HepG2 (cell line): ENCODE measurements around the gene FTSJ1. TPM values are rescaled to one million over a fixed set of nuclear protein-coding genes. Genes with fewer than 3 reads are reported as not detected.
"Not testable (repeated sequence)": the region's sequence is repeated elsewhere in the genome, so short reads cannot be mapped to it uniquely, and the experiment has no call there.

ENCODE experiments used
- ATAC-seq: fragments of 200-7000 bp; cut with Tn5 transposase; 3 replicates; pipeline ENCODE4 v1.9.1; 2020; ENCODE audit warnings: mild to moderate bottlenecking, moderate library complexity
- BruUV-seq: library from RNA; stranded (reverse); fragments of 400-500 nt; replicated peaks from 2 replicates; lab custom pipeline; 2021; lab: Mats Ljungman, UMichigan
- CTCF ChIA-PET: fragments of 300-600 bp; formaldehyde crosslinking; extraction: SDS; loops from one replicate; lab custom pipeline; 2021; ENCODE audit warnings: low total read pairs, inconsistent platforms, low intra/inter-chr PET ratio; lab: Yijun Ruan, JAX
- POLR2A ChIA-PET: fragments of 350-600 bp; sonication (Branson Sonifier 250); formaldehyde crosslinking; loops from one replicate; lab custom pipeline; 2020; ENCODE audit warnings: antibody characterized with exemption, inconsistent platforms; lab: Yijun Ruan, JAX
- DNase-seq: peaks from one replicate; pipeline ENCODE4 v3.0.0-alpha.2; 2015; ENCODE audit warnings: low spot score
- FAIRE-seq: peaks from 3 replicates; lab custom pipeline; 2011; peaks lifted over from hg19 to GRCh38; lab: Jason Lieb, UNC
- H2AFZ ChIP-seq: one replicate; pipeline ENCODE4 v1.6.1; 2011; ENCODE audit warnings: low read length, inconsistent platforms
- H3K27ac ChIP-seq: fragments of 300-600 bp; 3 replicates; pipeline ENCODE4 v1.8.0; 2011; ENCODE audit warnings: mixed run types, mild to moderate bottlenecking, mixed read lengths, low read length, inconsistent platforms; ENCODE audit not compliant: insufficient read depth; ENCODE audit errors: extremely low read length
- H3K27me3 ChIP-seq, 2 experiments: fragments of 200-600 bp in 1 of 2; 2 replicates in 1 of 2; 3 replicates in 1 of 2; pipeline versions ENCODE4 v1.6.0 to v1.8.0; 2011; ENCODE audit warnings: low read length in 2 of 2, mild to moderate bottlenecking in 2 of 2, moderate library complexity in 2 of 2, inconsistent platforms in 1 of 2; ENCODE audit not compliant: insufficient read depth in 2 of 2, control insufficient read depth in 1 of 2
- H3K36me3 ChIP-seq, 2 experiments: fragments of 200-600 bp in 1 of 2; replicated peaks in 1 of 2; 2 replicates in 1 of 2; 3 replicates in 1 of 2; pipeline versions ENCODE4 v1.5.1 to v1.8.0; 2011; ENCODE audit warnings: low read length in 2 of 2, inconsistent platforms in 1 of 2; ENCODE audit not compliant: insufficient read depth in 2 of 2, control insufficient read depth in 1 of 2
- H3K4me1 ChIP-seq: 2 replicates; pipeline ENCODE4 v1.5.1; 2012; ENCODE audit warnings: low read length, inconsistent platforms; ENCODE audit not compliant: insufficient read depth
- H3K4me2 ChIP-seq: 2 replicates; pipeline ENCODE4 v1.6.0; 2011; ENCODE audit warnings: low read depth, low read length, inconsistent platforms
- H3K4me3 ChIP-seq, 3 experiments: fragments of 200-600 bp in 1 of 3; sonication (generic), shearing (Covaris generic) in 1 of 3; replicated peaks in 1 of 3; 2 replicates each; pipeline ENCODE4 v1.5.1; 2011 to 2016; ENCODE audit warnings: low read length in 3 of 3, inconsistent platforms in 2 of 3, low read depth in 2 of 3, mild to moderate bottlenecking in 2 of 3, control low read depth in 1 of 3, mixed read lengths in 1 of 3; ENCODE audit not compliant: insufficient read depth in 1 of 3
- H3K79me2 ChIP-seq: one replicate; pipeline ENCODE4 v1.6.1; 2011; ENCODE audit warnings: low read length, inconsistent platforms; ENCODE audit not compliant: insufficient read depth
- H3K9ac ChIP-seq: 2 replicates; pipeline ENCODE4 v1.6.0; 2011; ENCODE audit warnings: mild to moderate bottlenecking, low read depth, low read length, inconsistent platforms; ENCODE audit not compliant: insufficient read depth
- H3K9me3 ChIP-seq: 2 replicates; pipeline ENCODE4 v1.5.1; 2012; ENCODE audit warnings: mild to moderate bottlenecking, low read length
- H4K20me1 ChIP-seq: 2 replicates; pipeline ENCODE4 v1.6.0; 2011; ENCODE audit warnings: inconsistent platforms, mild to moderate bottlenecking, low read length, moderate library complexity; ENCODE audit not compliant: insufficient read depth
- MAFF ChIP-seq: IDR thresholded peaks from 2 replicates; pipeline ENCODE4 v1.6.1; 2011; ENCODE audit warnings: low read depth, low read length, improper control_type of control experiment
- MAFK ChIP-seq, 2 experiments: IDR thresholded peaks in 1 of 2; conservative IDR thresholded peaks in 1 of 2; 2 replicates each; pipeline ENCODE4 v1.6.1; 2011; ENCODE audit warnings: improper control_type of control experiment in 2 of 2, low read length in 2 of 2
- WGBS: methylation state at CpG from one replicate; pipeline ENCODE4 v1.1.6; 2017; ENCODE audit warnings: low lambda C conversion rate; 5-methylcytosine and 5-hydroxymethylcytosine counted together
- in situ Hi-C: cut with HindIII; loops from 2 replicates; pipeline ENCODE4 v1.10.0; 2017; ENCODE audit warnings: low pct_unique_long_range_greater_than_20kb; ENCODE audit not compliant: extremely low pct_ligation_motif_present
- intact Hi-C: fragments of 100-400 bp; cut with micrococcal nuclease; formaldehyde crosslinking; loops from one replicate; pipeline ENCODE4 v1.10.0; 2022; ENCODE audit not compliant: unreplicated experiment
- polyA plus RNA-seq, 8 experiments: library from polyadenylated mRNA; depleted of rRNA in 3 of 8; stranded (reverse) in 7 of 8; unstranded in 1 of 8; fragments of >200 nt; fragmentation: Illumina TruSeq in 4 of 8; extraction: Trizol in 4 of 8; gene quantifications; 2 replicates each; pipeline versions ENCODE4 v1.2.1 to v1.2.3, GENCODE V29; 2011 to 2016; ENCODE audit warnings: low read depth in 4 of 8, missing spikeins in 1 of 8, mixed read lengths in 1 of 8; ENCODE audit not compliant: insufficient read depth in 1 of 8
- total RNA-seq, 5 experiments: library from RNA; depleted of rRNA; stranded (reverse); fragments of >200 nt; fragmentation: Illumina TruSeq; extraction: Trizol; gene quantifications; 2 replicates each; pipeline ENCODE4 v1.2.3, GENCODE V29; 2016; ENCODE audit warnings: low read depth in 1 of 5

The FTSJ1 gene
- total and polyA plus RNA-seq, 2 of the 13 experiments (the other 11 are each of a cell fraction or from before 2014, with no cell fraction given): 30.3 to 37.9 TPM

DNA sequence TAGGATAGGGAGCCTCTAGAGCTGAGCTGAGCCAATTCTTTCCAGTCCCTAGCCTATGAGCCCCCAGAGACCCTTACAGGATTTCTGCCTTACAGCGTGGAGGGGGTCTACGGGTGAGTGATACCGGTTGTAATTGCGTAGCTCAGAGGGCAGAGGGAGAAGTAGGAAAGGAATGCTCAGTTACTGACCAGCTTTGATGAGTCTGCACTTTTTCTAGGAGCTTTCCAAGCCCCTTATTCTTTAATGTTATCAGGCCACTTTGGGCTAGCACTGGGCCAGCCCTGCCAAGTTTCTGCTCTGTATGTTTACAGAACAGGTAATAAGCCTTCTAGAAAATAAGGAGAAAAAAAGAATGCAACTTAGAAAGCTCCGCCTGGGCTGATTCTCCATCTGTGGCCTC is 46.4 kb upstream of the FTSJ1 start:
- DNase-seq: not testable (repeated sequence)

DNA sequence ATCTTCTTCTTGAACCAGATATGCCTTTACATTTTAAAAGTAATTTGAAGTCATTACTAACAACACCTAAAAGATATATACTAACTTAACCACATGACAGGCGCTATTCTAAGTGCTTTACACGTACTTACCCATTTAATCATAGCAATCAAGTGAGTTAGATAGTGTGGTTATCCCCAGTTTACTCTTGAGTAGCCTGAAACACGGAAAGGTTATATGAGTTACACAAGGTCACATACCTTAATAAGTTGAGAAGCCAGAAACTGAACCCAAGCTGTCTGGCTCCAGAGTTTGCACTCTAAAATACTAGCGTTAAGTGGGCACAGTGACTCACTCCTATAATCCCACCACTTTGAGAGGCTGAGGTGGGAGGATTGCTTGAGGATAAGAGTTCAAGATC is 45.8 kb upstream of the FTSJ1 start:
- H3K9me3 ChIP-seq, ATAC-seq, H3K79me2 ChIP-seq, in situ Hi-C loops, H3K27me3 ChIP-seq, intact Hi-C loops, POLR2A ChIA-PET, CTCF ChIA-PET, BruUV-seq, FAIRE-seq, H3K27ac ChIP-seq, H3K9ac ChIP-seq, DNase-seq, H3K4me1 ChIP-seq, H3K36me3 ChIP-seq, H4K20me1 ChIP-seq, H3K4me2 ChIP-seq, H3K4me3 ChIP-seq, H2AFZ ChIP-seq: not testable (repeated sequence)
- 3% methylated on average over 4 of the region's 4 CpGs for WGBS

More for the DNA sequence above, 46.4 kb upstream of the FTSJ1 start:
- H3K4me1 ChIP-seq, CTCF ChIA-PET, H3K36me3 ChIP-seq, H3K4me2 ChIP-seq, H3K4me3 ChIP-seq, ATAC-seq, POLR2A ChIA-PET, H3K27me3 ChIP-seq, in situ Hi-C loops, H3K27ac ChIP-seq, BruUV-seq, H3K9ac ChIP-seq, intact Hi-C loops, H2AFZ ChIP-seq, H3K9me3 ChIP-seq, H3K79me2 ChIP-seq, H4K20me1 ChIP-seq, FAIRE-seq: not testable (repeated sequence)
- 73% methylated on average over 1 of the region's 5 CpGs for WGBS
- peak; percentile 28 to 61; a peak in 3 of 4 replicates for TF ChIP-seq MAFK (conservative IDR thresholded peaks at IDR 0.05 in 1 of 2, IDR thresholded peaks at IDR 0.05 in 1 of 2; ENCODE audit: low read length in 2 of 2)
- 0 out of 2 replicates have a peak, but pooled peaks have one; percentile 17 for TF ChIP-seq MAFF
